Left ventricle myocardium inferior (tissue), 1 donor: ENCODE measurements around the gene SSMEM1. TPM values are rescaled to one million over a fixed set of nuclear protein-coding genes. Genes with fewer than 3 reads are reported as not detected.

Experiments
- DNase-seq: peaks from one replicate; pipeline ENCODE4 v3.0.0-alpha.2; 2020
- H3K27ac ChIP-seq: fragments of 200-600 bp; replicated peaks from 2 replicates; pipeline ENCODE4 v1.8.0; 2021
- H3K27me3 ChIP-seq: fragments of 200-600 bp; 2 replicates; pipeline ENCODE4 v1.8.0; 2021; ENCODE audit warnings: low read depth
- H3K36me3 ChIP-seq: fragments of 200-600 bp; 2 replicates; pipeline ENCODE4 v1.8.0; 2021
- H3K4me1 ChIP-seq: fragments of 200-600 bp; 2 replicates; pipeline ENCODE4 v1.8.0; 2021
- H3K4me3 ChIP-seq: fragments of 200-600 bp; 2 replicates; pipeline ENCODE4 v1.8.0; 2021; ENCODE audit warnings: mild to moderate bottlenecking, moderate library complexity
- H3K9me3 ChIP-seq: fragments of 200-600 bp; replicated peaks from 2 replicates; pipeline ENCODE4 v1.8.0; 2021
- CTCF ChIP-seq: fragments of 200-600 bp; IDR thresholded peaks from 2 replicates; pipeline ENCODE4 v1.8.0; 2021; ENCODE audit warnings: antibody characterized with exemption, mild to moderate bottlenecking, borderline replicate concordance
- intact Hi-C: fragments of 100-400 bp; cut with micrococcal nuclease; formaldehyde crosslinking; loops from one replicate; pipeline ENCODE4 v1.11.0; 2022
- total RNA-seq: library from RNA; stranded (reverse); fragmentation: NEBNext Ultra II Directional; extraction: Animal tissue kit (Norgen Biotek cat#: 25700); gene quantifications from one replicate; pipeline ENCODE4 v1.2.1, GENCODE V29; 2021
- donor health status: DM: no; HTN: yes; CAD: no; lungs with severe emphysema.

Gene SSMEM1
- total RNA-seq, 1 donor from 2014 or later = not detected

DNA sequence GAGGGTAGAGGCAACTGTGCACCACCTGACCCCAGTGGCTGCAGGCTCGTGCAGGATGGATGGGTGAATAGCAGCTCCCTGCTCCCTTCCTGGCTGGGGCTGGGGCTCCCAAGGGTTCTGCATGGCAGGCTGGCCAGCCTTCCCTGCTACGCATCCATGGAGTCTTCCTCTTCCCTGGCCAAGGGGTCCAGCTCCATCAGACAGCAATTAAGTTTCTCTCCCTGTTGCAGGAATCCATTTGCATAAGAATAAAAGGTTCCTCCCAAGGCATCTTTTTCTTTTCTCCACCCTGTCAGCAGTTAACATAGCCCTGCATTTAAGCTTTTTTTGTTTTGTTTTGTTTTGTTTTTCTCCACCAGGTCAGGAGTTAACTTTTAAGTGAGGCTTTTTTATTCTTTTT lies 49.0 kb downstream of the SSMEM1 start:
- no peak for TF ChIP-seq CTCF
- intact Hi-C loops = no loop called here
- DNase-seq = no peak
- no peaks in the 10 kb centered on the region for H3K36me3 ChIP-seq
- no peak overlapping the region for H3K4me3 ChIP-seq
- no peak overlapping the region for H3K27ac ChIP-seq
- peaks cover 59% of the 10 kb centered on the region for H3K9me3 ChIP-seq
- peaks cover 5% of the 10 kb centered on the region for H3K27me3 ChIP-seq
- no peaks in the 10 kb centered on the region for H3K4me1 ChIP-seq

- H3K9me3 ChIP-seq = peaks cover 51% of the 10 kb centered on the region
Observed at GRCh38 chr7:130258494-130259078, 50.9 kb downstream of the SSMEM1 start.

GRCh38 chr7:130262448-130262847 lies 54.8 kb downstream of the SSMEM1 start:
- intact Hi-C loops = no loop called here
- H3K4me3 ChIP-seq = no peak overlapping the region
- H3K27ac ChIP-seq = no peak overlapping the region
- TF ChIP-seq CTCF = no peak
- no peak for DNase-seq
- peaks cover 39% of the 10 kb centered on the region for H3K9me3 ChIP-seq
- H3K36me3 ChIP-seq = no peaks in the 10 kb centered on the region
- H3K27me3 ChIP-seq = peaks cover 4% of the 10 kb centered on the region
- H3K4me1 ChIP-seq = no peaks in the 10 kb centered on the region

More at GRCh38 chr7:130258494-130259078, 50.9 kb downstream of the SSMEM1 start:
- peaks cover 8% of the 10 kb centered on the region for H3K27me3 ChIP-seq
- no peak for DNase-seq
- intact Hi-C loops = no loop called here
- no peaks in the 10 kb centered on the region for H3K4me1 ChIP-seq
- H3K27ac ChIP-seq = no peak overlapping the region
- H3K4me3 ChIP-seq = no peak overlapping the region
- TF ChIP-seq CTCF = no peak
- no peaks in the 10 kb centered on the region for H3K36me3 ChIP-seq

DNA sequence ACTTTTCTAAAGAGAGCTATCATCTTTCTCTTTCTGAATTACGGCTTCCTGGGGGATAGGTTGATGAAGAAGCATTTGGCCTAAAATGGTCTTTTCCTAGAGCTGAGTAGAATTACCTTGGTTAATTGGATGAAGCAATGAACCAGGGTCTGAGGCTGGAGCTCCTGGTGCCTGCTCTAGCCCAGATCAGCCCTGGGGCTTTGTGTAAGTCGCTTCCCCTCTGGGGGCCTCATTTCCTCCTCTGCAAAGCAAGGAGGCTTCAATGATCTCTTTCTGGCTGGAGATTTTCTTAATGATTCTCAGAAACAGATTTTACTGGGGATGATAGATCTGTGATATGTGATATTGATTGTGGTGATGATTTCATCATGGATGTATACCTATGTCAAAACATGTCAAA lies 55.5 kb downstream of the SSMEM1 start:
- H3K36me3 ChIP-seq = no peaks in the 10 kb centered on the region
- H3K9me3 ChIP-seq = peaks cover 32% of the 10 kb centered on the region
- no peaks in the 10 kb centered on the region for H3K4me1 ChIP-seq
- peaks cover 4% of the 10 kb centered on the region for H3K27me3 ChIP-seq
- no peak overlapping the region for H3K4me3 ChIP-seq
- TF ChIP-seq CTCF = no peak
- no peak overlapping the region for H3K27ac ChIP-seq
- intact Hi-C loops = no loop called here
- no peak for DNase-seq

Other genes starting within 250 kb of the SSMEM1 start
- 16.5 TPM for gene ZC3HC1, start 156.5 kb upstream of the SSMEM1 start, total RNA-seq
- 27.0 TPM for gene KLHDC10, start 137.3 kb upstream of the SSMEM1 start, total RNA-seq
- gene TMEM209, start 2.5 kb upstream of the SSMEM1 start, total RNA-seq = 9.9 TPM
- gene CPA2, start 59.0 kb downstream of the SSMEM1 start, total RNA-seq = not detected
- gene CPA4, start 85.3 kb downstream of the SSMEM1 start, total RNA-seq = not detected
- not detected for gene CPA5, start 137.0 kb downstream of the SSMEM1 start, total RNA-seq
- gene CPA1, start 172.6 kb downstream of the SSMEM1 start, total RNA-seq = not detected
- 5.8 TPM for gene CEP41, start 233.2 kb downstream of the SSMEM1 start, total RNA-seq